IMR-90 (cell line): ENCODE results near the gene LAPTM5. TPM values are rescaled to one million over a fixed set of nuclear protein-coding genes. Genes with fewer than 3 reads are reported as not detected.

Experiments used
- ATAC-seq: fragments of 200-7000 bp; cut with Tn5 transposase; 2 replicates; pipeline ENCODE4 v1.9.1; 2020; ENCODE audit warnings: low read depth, mild to moderate bottlenecking, moderate library complexity
- BruUV-seq: library from RNA; stranded (reverse); fragments of 400-500 nt; replicated peaks from 2 replicates; lab custom pipeline; 2021; lab: Mats Ljungman, UMichigan
- CTCF ChIA-PET: fragments of 300-600 bp; formaldehyde crosslinking; extraction: SDS; loops from one replicate; lab custom pipeline; 2021; ENCODE audit warnings: antibody characterized with exemption; lab: Yijun Ruan, JAX
- POLR2A ChIA-PET: fragments of 300-600 bp; sonication (Branson Sonifier 250); formaldehyde crosslinking; loops from one replicate; lab custom pipeline; 2022; ENCODE audit warnings: antibody characterized with exemption; ENCODE audit not compliant: unreplicated experiment; lab: Charles Lee
- DNase-seq: peaks from one replicate; pipeline ENCODE4 v3.0.0; 2013
- H2AFZ ChIP-seq: replicated peaks from 2 replicates; pipeline ENCODE3; 2013; ENCODE audit warnings: low read length, mild to moderate bottlenecking; ENCODE audit not compliant: poor library complexity
- H2AK5ac ChIP-seq: 2 replicates; pipeline ENCODE4 v1.6.1; 2013; ENCODE audit warnings: low read depth, low read length, inconsistent platforms
- H2AK9ac ChIP-seq: replicated peaks from 2 replicates; pipeline ENCODE3; 2013; ENCODE audit warnings: mild to moderate bottlenecking, low read depth, low read length, moderate library complexity; ENCODE audit not compliant: poor library complexity
- H2BK120ac ChIP-seq: 2 replicates; pipeline ENCODE4 v1.6.1; 2013; ENCODE audit warnings: low read depth, low read length, inconsistent platforms
- H2BK15ac ChIP-seq: 3 replicates; pipeline ENCODE4 v1.6.1; 2013; ENCODE audit warnings: low read depth, low read length, inconsistent platforms
- H2BK20ac ChIP-seq: 2 replicates; pipeline ENCODE4 v1.6.1; 2013; ENCODE audit warnings: low read depth, mild to moderate bottlenecking, inconsistent platforms, low read length, moderate library complexity
- H2BK5ac ChIP-seq: 2 replicates; pipeline ENCODE4 v1.6.1; 2013; ENCODE audit warnings: mild to moderate bottlenecking, low read depth, low read length, inconsistent platforms; ENCODE audit not compliant: poor library complexity, severe bottlenecking
- H3K14ac ChIP-seq: replicated peaks from 2 replicates; pipeline ENCODE4 v1.6.1; 2013; ENCODE audit warnings: low read depth, low read length, inconsistent platforms
- H3K18ac ChIP-seq: 2 replicates; pipeline ENCODE4 v1.6.1; 2013; ENCODE audit warnings: low read depth, low read length, control low read depth
- H3K23ac ChIP-seq: 2 replicates; pipeline ENCODE4 v1.6.1; 2013; ENCODE audit warnings: low read depth, low read length, inconsistent platforms
- H3K27ac ChIP-seq: 2 replicates; pipeline ENCODE4 v1.5.1; 2013; ENCODE audit warnings: mild to moderate bottlenecking, control low read depth, low read length; ENCODE audit not compliant: insufficient read depth
- H3K27me3 ChIP-seq: 2 replicates; pipeline ENCODE4 v1.6.1; 2013; ENCODE audit warnings: low read length; ENCODE audit not compliant: control insufficient read depth, insufficient read depth
- H3K36me3 ChIP-seq: 2 replicates; pipeline ENCODE4 v1.6.1; 2013; ENCODE audit warnings: low read length, mixed read lengths; ENCODE audit not compliant: control insufficient read depth, insufficient read depth
- H3K4ac ChIP-seq: 2 replicates; pipeline ENCODE4 v1.6.1; 2013; ENCODE audit warnings: low read depth, low read length, inconsistent platforms
- H3K4me1 ChIP-seq: 2 replicates; pipeline ENCODE4 v1.6.1; 2013; ENCODE audit warnings: low read length, mixed read lengths; ENCODE audit not compliant: control insufficient read depth, insufficient read depth
- H3K4me2 ChIP-seq: 2 replicates; pipeline ENCODE4 v1.6.1; 2013; ENCODE audit warnings: low read depth, mild to moderate bottlenecking, control low read depth, low read length, moderate library complexity
- H3K4me3 ChIP-seq: 2 replicates; pipeline ENCODE4 v1.5.1; 2013; ENCODE audit warnings: low read depth, mild to moderate bottlenecking, control low read depth, low read length, moderate library complexity; ENCODE audit not compliant: insufficient read depth
- H3K56ac ChIP-seq: 2 replicates; pipeline ENCODE4 v1.6.1; 2013; ENCODE audit warnings: low read length, inconsistent platforms; ENCODE audit not compliant: insufficient read depth; ENCODE audit errors: extremely low read depth
- H3K79me1 ChIP-seq, 2 experiments: 2 replicates each; pipeline ENCODE4 v1.6.1; 2013; ENCODE audit warnings: low read length in 2 of 2, inconsistent platforms in 1 of 2, low read depth in 1 of 2
- H3K9ac ChIP-seq: 2 replicates; pipeline ENCODE4 v1.6.1; 2013; ENCODE audit warnings: low read depth, low read length, control low read depth
- H3K9me1 ChIP-seq: 2 replicates; pipeline ENCODE4 v1.6.1; 2013; ENCODE audit warnings: low read length, inconsistent platforms; ENCODE audit not compliant: insufficient read depth
- H3K9me3 ChIP-seq: 2 replicates; pipeline ENCODE4 v1.6.1; 2013; ENCODE audit warnings: low read length; ENCODE audit not compliant: control insufficient read depth, insufficient read depth
- H4K20me1 ChIP-seq: 2 replicates; pipeline ENCODE4 v1.6.1; 2013; ENCODE audit warnings: low read length, inconsistent platforms; ENCODE audit not compliant: insufficient read depth
- H4K5ac ChIP-seq: 2 replicates; pipeline ENCODE4 v1.6.1; 2013; ENCODE audit warnings: mild to moderate bottlenecking, low read depth, low read length, control low read depth
- H4K8ac ChIP-seq, 2 experiments: 2 replicates each; pipeline ENCODE4 v1.6.1; 2013; ENCODE audit warnings: low read depth in 2 of 2, low read length in 2 of 2, control low read depth in 1 of 2, inconsistent platforms in 1 of 2
- H4K91ac ChIP-seq: 2 replicates; pipeline ENCODE4 v1.6.1; 2013; ENCODE audit warnings: low read depth, low read length, inconsistent platforms; ENCODE audit not compliant: insufficient read depth
- BHLHE40 ChIP-seq: fragments of 150-350 bp; IDR thresholded peaks from 2 replicates; pipeline ENCODE4 v1.6.1; 2016; ENCODE audit warnings: mild to moderate bottlenecking, low read depth, low read length
- FOS ChIP-seq: fragments of 150-350 bp; IDR thresholded peaks from 2 replicates; pipeline ENCODE4 v1.6.1; 2016; ENCODE audit warnings: low read depth, low read length
- WGBS, 2 experiments: methylation state at CpG; one replicate each; pipeline versions ENCODE4 v1.1.5 to v1.1.7; 2013; ENCODE audit warnings: missing lambda C conversion rate in 2 of 2; ENCODE audit not compliant: insufficient read length in 1 of 2; ENCODE audit errors: extremely low coverage in 2 of 2; 5-methylcytosine and 5-hydroxymethylcytosine counted together
- dilution Hi-C: fragments of 300-500 bp; cut with HindIII; formaldehyde crosslinking; loops from one replicate; pipeline ENCODE4 v1.14.3; 2018; ENCODE audit warnings: low sequenced_read_pairs; ENCODE audit not compliant: unreplicated experiment
- in situ Hi-C: fragments of 300-500 bp; cut with MboI; formaldehyde crosslinking; loops from 3 replicates; pipeline ENCODE4 v1.14.3; 2019; ENCODE audit warnings: low sequenced_read_pairs, inconsistent platforms, mixed read lengths
- intact Hi-C: fragments of 100-400 bp; cut with micrococcal nuclease; formaldehyde crosslinking; loops from 2 replicates; pipeline ENCODE4 v1.10.0; 2022
- polyA plus RNA-seq, 3 experiments: library from polyadenylated mRNA; depleted of rRNA; stranded (reverse); fragments of >200 nt; gene quantifications; 2 replicates each; pipeline ENCODE4 v1.2.3, GENCODE V29; 2012; ENCODE audit warnings: low replicate concordance in 1 of 3
- total RNA-seq: library from RNA; depleted of rRNA; stranded (reverse); fragments of >200 nt; gene quantifications from 2 replicates; pipeline ENCODE4 v1.2.3, GENCODE V29; 2012

LAPTM5 gene
- total and polyA plus RNA-seq, 2 of the 4 experiments (the other 2 are of a cell fraction) = 0.09 TPM; not detected in 1

DNA sequence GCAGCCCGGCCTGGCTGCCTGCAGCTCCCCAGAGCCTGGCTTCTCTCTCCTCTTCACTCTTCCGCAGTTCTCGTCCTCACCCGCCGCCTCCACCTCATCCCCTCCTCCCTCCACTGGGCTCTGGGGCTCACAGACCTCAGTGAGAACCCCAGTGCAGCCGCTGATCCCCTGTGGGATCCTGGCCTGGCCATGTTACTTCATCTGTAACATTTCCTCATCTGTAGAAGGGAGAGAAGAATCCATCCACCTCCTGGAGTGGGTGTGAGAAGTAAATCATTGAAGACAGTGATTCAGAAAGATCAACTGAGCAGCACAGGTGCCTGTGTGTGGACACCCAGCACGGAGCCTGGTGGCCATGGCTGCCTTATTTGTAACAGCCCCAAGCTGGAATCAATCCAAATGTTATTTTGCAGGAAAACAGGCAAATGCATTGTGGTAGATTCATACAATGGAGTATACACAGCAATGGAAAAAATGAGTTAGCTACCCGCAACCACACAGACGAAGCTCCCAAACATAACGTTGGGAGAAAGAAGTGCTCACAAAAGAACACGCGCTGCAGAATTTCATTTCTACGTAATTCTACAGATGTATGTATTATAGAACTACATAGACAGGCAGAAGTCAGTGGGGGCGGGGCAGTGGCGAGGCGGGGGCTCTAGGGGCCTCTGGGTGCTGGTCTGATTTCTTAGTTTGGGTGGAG is 8.7 kb downstream of the LAPTM5 start:
- CTCF ChIA-PET = no interaction called here

More for the DNA sequence above, 8.7 kb downstream of the LAPTM5 start:
- 38% methylated on average over 1 of the region's 16 CpGs; no CpG with 5 or more reads in 1 of the 2 experiments for WGBS, 2 experiments
- in situ Hi-C loops (no loop called here), dilution Hi-C loops (no loop called here), intact Hi-C loops (no loop called here)
- H2AK9ac ChIP-seq = peak overlapping the region; percentile 94
- H3K9ac ChIP-seq = no peak overlapping the region
- no peaks in the 10 kb centered on the region for H3K36me3 ChIP-seq
- H3K9me1 ChIP-seq = peaks cover 5% of the 10 kb centered on the region; the same call in 1 of the 2 replicates
- H3K79me1 ChIP-seq = no peaks in the 10 kb centered on the region
- H2AK5ac ChIP-seq = no peak overlapping the region
- BruUV-seq = no TSS peak
- H2BK5ac ChIP-seq = peak overlapping the region; percentile 72
- no peak for TF ChIP-seq FOS
- no peak for TF ChIP-seq BHLHE40
- no peak overlapping the region for H3K23ac ChIP-seq
- H3K18ac ChIP-seq = peak overlapping the region; percentile 46; the same call in 1 of the 2 replicates
- peaks cover 8% of the 10 kb centered on the region for H3K27me3 ChIP-seq
- DNase-seq (no peak), ATAC-seq (peak; percentile 21)
- peak overlapping the region; percentile 81 for H2BK120ac ChIP-seq
- peak overlapping the region; percentile 91; the same call in 1 of the 2 replicates for H2BK20ac ChIP-seq
- no peak overlapping the region; the same call in 2 of the 3 replicates for H2BK15ac ChIP-seq
- H4K91ac ChIP-seq = 0 out of 2 replicates have a peak overlapping the region, but pooled peaks have one; percentile 82
- H3K4ac ChIP-seq = peak overlapping the region; percentile 84
- no peak overlapping the region for H3K4me2 ChIP-seq
- no peak overlapping the region for H3K27ac ChIP-seq
- no peaks in the 10 kb centered on the region for H4K20me1 ChIP-seq
- H3K4me1 ChIP-seq = peaks cover 6% of the 10 kb centered on the region
- H4K5ac ChIP-seq = peak overlapping the region; percentile 96
- no peak overlapping the region for H3K4me3 ChIP-seq
- H3K56ac ChIP-seq = no peak overlapping the region
- peak overlapping the region in 1 of 2 experiments; percentile 77; a peak in 3 of 4 replicates for H4K8ac ChIP-seq
- no peaks in the 10 kb centered on the region for H3K9me3 ChIP-seq
- 0 out of 2 replicates have a peak overlapping the region, but pooled peaks have one; percentile 19 for H3K14ac ChIP-seq
- POLR2A ChIA-PET = no interaction called here
- peak overlapping the region; percentile 39 for H2AFZ ChIP-seq
